ENCODE data around the gene EPB41L5.
A peak's percentile ranks its signal among the peaks of the same experiment; 100 is the strongest.
"Not testable (repeated sequence)": the region's sequence is repeated elsewhere in the genome, so short reads cannot be mapped to it uniquely, and the experiment has no call there.

The EPB41L5 gene

GRCh38 chr2:120028795-120029194 is 15.9 kb downstream of the EPB41L5 start:
- FAIRE-seq = no peak

GRCh38 chr2:120029672-120030640 is 17.1 kb downstream of the EPB41L5 start:
- no peak for DNase-seq (ENCODE audit: insufficient read length, low spot score)
- no peak for FAIRE-seq

More at GRCh38 chr2:120028795-120029194, 15.9 kb downstream of the EPB41L5 start:
- no peak for DNase-seq (ENCODE audit: insufficient read length, low spot score)

GRCh38 chr2:120032297-120032696 is 19.4 kb downstream of the EPB41L5 start:
- DNase-seq (ENCODE audit: insufficient read length, low spot score) = no peak
- FAIRE-seq = no peak

GRCh38 chr2:120034027-120034426 is 21.1 kb downstream of the EPB41L5 start:
- no peak for FAIRE-seq

GRCh38 chr2:120034621-120035020 is 21.7 kb downstream of the EPB41L5 start:
- no peak for DNase-seq (ENCODE audit: insufficient read length, low spot score)
- FAIRE-seq = peak; percentile 31

More at GRCh38 chr2:120034027-120034426, 21.1 kb downstream of the EPB41L5 start:
- DNase-seq (ENCODE audit: insufficient read length, low spot score) = no peak

GRCh38 chr2:120036145-120036544 is 23.3 kb downstream of the EPB41L5 start:
- no peak for DNase-seq (ENCODE audit: insufficient read length, low spot score)
- peak; percentile 55 for FAIRE-seq

- DNase-seq (ENCODE audit: insufficient read length, low spot score) = no peak
- peak; percentile 40 for FAIRE-seq
Observed at GRCh38 chr2:120037995-120038541, 25.2 kb downstream of the EPB41L5 start.

GRCh38 chr2:120042359-120042758 is 29.5 kb downstream of the EPB41L5 start:
- FAIRE-seq (no peak), DNase-seq (ENCODE audit: insufficient read length, low spot score) (no peak)

- DNase-seq (ENCODE audit: insufficient read length, low spot score) (no peak), FAIRE-seq (no peak)
Observed at GRCh38 chr2:120044336-120044735, 31.5 kb downstream of the EPB41L5 start.

GRCh38 chr2:120045775-120046174 is 32.9 kb downstream of the EPB41L5 start:
- FAIRE-seq; DNase-seq (ENCODE audit: insufficient read length, low spot score): not testable (repeated sequence)

- FAIRE-seq; DNase-seq (ENCODE audit: insufficient read length, low spot score): not testable (repeated sequence)
Observed at GRCh38 chr2:120046252-120046651, 33.4 kb downstream of the EPB41L5 start.

GRCh38 chr2:120052597-120052996 is 39.7 kb downstream of the EPB41L5 start:
- FAIRE-seq = no peak
- no peak for DNase-seq (ENCODE audit: insufficient read length, low spot score)

- no peak for FAIRE-seq
- no peak for DNase-seq (ENCODE audit: insufficient read length, low spot score)
Observed at GRCh38 chr2:120053891-120054290, 41.0 kb downstream of the EPB41L5 start.

- FAIRE-seq (no peak), DNase-seq (ENCODE audit: insufficient read length, low spot score) (no peak)
Observed at GRCh38 chr2:120059483-120059882, 46.6 kb downstream of the EPB41L5 start.

GRCh38 chr2:120060088-120060623 is 47.3 kb downstream of the EPB41L5 start:
- FAIRE-seq = no peak
- no peak for DNase-seq (ENCODE audit: insufficient read length, low spot score)

- DNase-seq (ENCODE audit: insufficient read length, low spot score) = no peak
- FAIRE-seq = no peak
Observed at GRCh38 chr2:120064664-120065063, 51.8 kb downstream of the EPB41L5 start.

- DNase-seq (ENCODE audit: insufficient read length, low spot score) (no peak), FAIRE-seq (no peak)
Observed at GRCh38 chr2:120066800-120067547, 54.1 kb downstream of the EPB41L5 start.

GRCh38 chr2:120068040-120068658 is 55.3 kb downstream of the EPB41L5 start:
- not testable (repeated sequence) for DNase-seq (ENCODE audit: insufficient read length, low spot score); FAIRE-seq

- FAIRE-seq (no peak), DNase-seq (ENCODE audit: insufficient read length, low spot score) (no peak)
Observed at GRCh38 chr2:120075545-120075944, 62.7 kb downstream of the EPB41L5 start.

- DNase-seq (ENCODE audit: insufficient read length, low spot score) (no peak), FAIRE-seq (no peak)
Observed at GRCh38 chr2:120077896-120078295, 65.0 kb downstream of the EPB41L5 start.
